Measurements from ENCODE around the gene USP22. TPM values are rescaled to one million over a fixed set of nuclear protein-coding genes. Genes with fewer than 3 reads are reported as not detected.

The USP22 gene
- total and polyA plus RNA-seq, 4 experiments from 2014 or later: 14.4 to 140 (median 86.4) TPM

Other genes starting within 250 kb of the USP22 start
- 1 to 10 TPM; 8.2 to 9.5 TPM for gene DHRS7B, start 84.0 kb upstream of the USP22 start, total RNA-seq
- gene DHRS7B, start 84.0 kb upstream of the USP22 start, polyA plus RNA-seq: 10 to 100 TPM; 10.0 to 10.5 TPM
- 10 to 100 TPM; 18.6 to 21.7 TPM for gene TMEM11, start 171.2 kb upstream of the USP22 start, total RNA-seq
- 10 to 100 TPM; 35.6 to 38.6 TPM for gene TMEM11, start 171.2 kb upstream of the USP22 start, polyA plus RNA-seq
- gene NATD1, start 210.4 kb upstream of the USP22 start, total RNA-seq: 10 to 100 TPM; 13.1 to 13.5 TPM
- 1 to 10 TPM in 1 of 2 donors, under 1 TPM in 1; 0.32 to 2.3 TPM for gene NATD1, start 210.4 kb upstream of the USP22 start, polyA plus RNA-seq
- gene MAP2K3, start 241.7 kb upstream of the USP22 start, total RNA-seq: 10 to 100 TPM; 52.6 to 63.2 TPM
- 10 to 100 TPM; 48.5 to 88.9 TPM for gene MAP2K3, start 241.7 kb upstream of the USP22 start, polyA plus RNA-seq